ENCODE data around the gene SMIM28.

SMIM28 gene

DNA sequence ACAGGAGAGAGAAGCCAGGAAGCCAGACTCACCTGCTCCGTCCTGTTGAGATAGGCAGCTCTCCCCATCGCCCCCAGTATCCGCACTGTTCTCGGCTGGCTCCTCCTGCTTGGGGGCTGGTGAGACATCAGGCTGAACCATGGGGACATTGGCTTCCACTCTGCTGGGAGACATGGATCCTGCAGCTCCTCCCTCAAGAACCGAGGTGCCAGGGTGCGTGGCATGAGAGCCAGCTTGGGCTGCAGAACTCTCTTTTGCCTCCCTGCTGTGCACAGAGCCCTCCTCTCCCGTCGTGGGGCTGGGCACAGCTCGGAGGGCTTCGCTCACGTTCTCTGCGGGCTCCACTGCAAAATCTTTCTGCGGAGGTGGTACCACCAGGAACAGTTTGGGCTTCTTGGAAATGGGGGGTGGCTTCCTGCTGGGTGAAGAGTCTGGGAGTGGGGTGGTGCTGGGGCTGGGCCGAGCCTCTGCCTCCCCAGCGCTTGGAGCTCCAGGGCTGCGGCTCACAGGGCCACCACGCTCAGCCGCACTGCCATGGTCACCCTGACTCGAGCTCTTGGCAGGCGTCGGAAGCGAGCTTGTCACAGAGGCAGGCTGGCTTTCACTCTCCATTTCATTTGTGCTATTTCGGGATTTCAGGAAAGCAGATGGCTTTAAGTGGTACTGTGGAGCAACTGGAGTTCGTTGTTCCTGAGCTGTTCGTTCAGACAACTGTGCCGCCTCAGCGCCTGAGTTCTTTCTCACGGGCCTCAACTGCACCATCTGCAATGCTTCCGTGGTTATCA is 52.8 kb downstream of the SMIM28 start:
- no peak for DNase-seq (ENCODE audit: low read depth)

DNA sequence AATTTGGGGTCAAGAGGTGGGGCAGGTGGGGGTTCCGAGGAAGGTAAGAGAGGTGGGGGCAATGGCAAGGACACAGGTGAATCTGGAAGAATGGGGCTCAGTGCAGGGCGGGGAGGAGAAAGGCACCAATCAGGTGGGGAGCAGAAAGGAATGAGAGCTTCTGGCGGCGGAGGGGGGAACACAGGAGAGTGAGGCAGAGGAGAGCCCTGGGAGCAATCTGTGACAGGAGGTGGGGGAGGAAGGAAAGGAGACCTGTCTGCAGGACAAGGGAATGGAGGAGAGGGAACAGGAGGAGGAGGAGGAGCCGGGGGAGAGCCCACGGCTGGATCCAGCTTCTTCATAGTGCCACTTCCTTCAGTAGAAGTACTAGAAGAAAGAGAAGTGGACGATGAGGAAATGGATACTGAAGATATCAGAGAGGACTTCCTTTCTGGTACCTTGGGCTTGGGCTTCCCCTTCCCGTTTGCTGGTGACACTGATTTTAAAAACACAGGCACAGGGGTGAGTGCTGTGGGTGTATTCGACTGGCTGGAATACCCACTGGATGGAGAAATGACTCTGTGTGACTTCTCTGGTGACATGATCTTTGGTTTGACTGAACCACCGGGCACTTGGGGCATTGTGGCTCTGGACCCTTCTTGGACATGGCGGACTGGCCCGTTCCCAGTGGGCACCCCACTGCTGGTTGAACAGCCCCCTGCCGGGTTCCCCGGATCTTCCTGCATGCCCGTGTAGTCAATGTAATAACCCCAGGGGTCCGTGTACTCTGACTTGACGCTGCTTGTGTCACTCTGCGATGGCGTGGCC is 53.8 kb downstream of the SMIM28 start:
- no peak for DNase-seq (ENCODE audit: low read depth)

DNA sequence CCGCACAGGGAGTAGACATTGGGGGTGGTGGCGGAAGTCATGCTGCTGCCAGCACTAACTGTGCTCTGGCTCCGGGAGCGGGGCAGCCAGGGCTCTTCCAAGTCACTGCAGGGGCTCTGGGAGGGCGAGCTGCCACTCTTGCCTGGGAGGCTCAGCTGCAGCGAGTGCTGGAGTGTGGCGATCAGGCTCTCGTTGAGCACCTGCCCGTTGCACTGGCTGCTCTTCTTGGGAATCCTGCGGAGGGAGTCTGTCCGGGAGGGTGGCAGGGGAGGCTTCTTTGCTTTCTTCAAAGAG is 54.3 kb downstream of the SMIM28 start:
- DNase-seq (ENCODE audit: low read depth) = no peak
